Embryonic facial prominence (tissue), 1 donor: ENCODE results near the gene PPP2R5D.
"Not testable (repeated sequence)": the region's sequence is repeated elsewhere in the genome, so short reads cannot be mapped to it uniquely, and the experiment has no call there.

Source experiments
- DNase-seq: peaks from one replicate; pipeline ENCODE4 v3.0.0-alpha.2; 2016; ENCODE audit errors: extremely low spot score

Gene PPP2R5D

GRCh38 chr6:42989923-42990322, 5.6 kb downstream of the PPP2R5D start:
- DNase-seq: no peak

- DNase-seq: no peak
These were observed 9.1 kb downstream of the PPP2R5D start for GRCh38 chr6:42993445-42993844.

- no peak for DNase-seq
These were observed 12.1 kb downstream of the PPP2R5D start for GRCh38 chr6:42996513-42996912.

- DNase-seq: not testable (repeated sequence)
These were observed 13.8 kb downstream of the PPP2R5D start for GRCh38 chr6:42998205-42998604.

GRCh38 chr6:43001843-43002242, 17.5 kb downstream of the PPP2R5D start:
- no peak for DNase-seq

- DNase-seq: no peak
These were observed 21.5 kb downstream of the PPP2R5D start for GRCh38 chr6:43005844-43006243.

- no peak for DNase-seq
These were observed 21.9 kb downstream of the PPP2R5D start for GRCh38 chr6:43006251-43006650.

GRCh38 chr6:43007126-43007525, 22.8 kb downstream of the PPP2R5D start:
- no peak for DNase-seq

- no peak for DNase-seq
These were observed 24.8 kb downstream of the PPP2R5D start for GRCh38 chr6:43009124-43009523.

GRCh38 chr6:43011207-43011606, 26.8 kb downstream of the PPP2R5D start:
- no peak for DNase-seq

GRCh38 chr6:43012364-43012763, 28.0 kb downstream of the PPP2R5D start:
- DNase-seq: no peak

GRCh38 chr6:43013097-43013842, 28.9 kb downstream of the PPP2R5D start:
- DNase-seq: no peak

- DNase-seq: peak; percentile 100
These were observed 29.6 kb downstream of the PPP2R5D start, which contains the start of the genes KLHDC3 and MEA1 for GRCh38 chr6:43013843-43014433. TSS of gene KLHDC3 (plus strand) at chr6:43014249. CDS start at chr6:43017193, 2,944 bp downstream. TSS of gene MEA1 (minus strand) at chr6:43013946. CDS start at chr6:43013813, 133 bp downstream.

GRCh38 chr6:43014434-43014909, 30.1 kb downstream of the PPP2R5D start:
- DNase-seq: peak; percentile 17

- no peak for DNase-seq
These were observed 32.0 kb downstream of the PPP2R5D start for GRCh38 chr6:43016176-43016942.

GRCh38 chr6:43016943-43017334, 32.6 kb downstream of the PPP2R5D start:
- no peak for DNase-seq

- DNase-seq: no peak
These were observed 34.8 kb downstream of the PPP2R5D start for GRCh38 chr6:43019152-43019551.

GRCh38 chr6:43020052-43020705, 35.8 kb downstream of the PPP2R5D start:
- DNase-seq: no peak

GRCh38 chr6:43020847-43021246, 36.5 kb downstream of the PPP2R5D start:
- DNase-seq: no peak

- peak; percentile 64 for DNase-seq
These were observed 37.1 kb downstream of the PPP2R5D start, which contains the start of gene RRP36 for GRCh38 chr6:43021270-43022047. TSS of gene RRP36 (plus strand) at chr6:43021623. CDS start at chr6:43021655, 32 bp downstream.

- no peak for DNase-seq
These were observed 40.1 kb downstream of the PPP2R5D start for GRCh38 chr6:43024436-43024835.
